Measurements from ENCODE around the gene CNFN. TPM values are rescaled to one million over a fixed set of nuclear protein-coding genes. Genes with fewer than 3 reads are reported as not detected.

CNFN gene
- total RNA-seq, 4 donors from 2014 or later = 2.7 TPM; not detected in 3

DNA sequence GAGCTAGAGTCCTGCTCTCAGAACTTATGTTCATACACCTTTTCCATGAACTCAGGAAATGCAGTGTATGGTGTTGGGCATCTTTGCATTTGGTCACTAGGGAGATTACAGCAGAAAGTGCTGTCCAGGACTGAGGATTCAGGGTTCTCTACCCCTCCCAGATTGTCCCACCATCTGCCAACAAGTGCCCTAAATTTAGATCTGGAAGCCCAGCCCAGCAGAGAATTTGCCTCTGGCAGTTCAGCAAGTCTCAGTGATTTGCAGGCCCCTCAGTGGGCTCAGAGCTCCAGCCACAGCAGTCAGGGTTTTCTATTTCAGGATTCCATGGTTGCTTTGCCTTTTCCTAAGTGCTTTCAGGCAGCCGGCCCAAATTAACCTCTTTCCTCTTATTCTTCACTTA is 23.4 kb downstream of the CNFN start:
- intact Hi-C loops (cut with DNase I; ENCODE audit: low total_unique reads) (no loop called here), in situ Hi-C loops (cut with MboI; ENCODE audit: low pct_ligation_motif_present in 1 of 4, low pct_unique_long_range_greater_than_20kb in 1 of 4, low sequenced_read_pairs in 3 of 4) (no loop called here)
- Histone ChIP-seq H3K36me3 (peaks cover 0 to 8% (median 0%) of the 10 kb centered on the region in 4 donors), H3K9me3 (no peaks in the 10 kb centered on the region), H3K27me3 (no peaks in the 10 kb centered on the region), H3K27ac (peak overlapping the region in 1 of 4 donors; percentile 5), H3K4me1 (no peaks in the 10 kb centered on the region), H3K4me3 (no peak overlapping the region)
- 80% methylated on average over 1 of the region's 1 CpG; no CpG with 5 or more reads in 1 of the 2 donors for WGBS, 2 donors (ENCODE audit: low coverage in 1 of 2)
- TF ChIP-seq POLR2A (IDR thresholded peaks at IDR 0.05) (no peak), POLR2AphosphoS5 (IDR thresholded peaks at IDR 0.05) (no peak), EP300 (IDR thresholded peaks at IDR 0.05; ENCODE audit: low read depth) (no peak)
- TF ChIP-seq, protein P1, sequence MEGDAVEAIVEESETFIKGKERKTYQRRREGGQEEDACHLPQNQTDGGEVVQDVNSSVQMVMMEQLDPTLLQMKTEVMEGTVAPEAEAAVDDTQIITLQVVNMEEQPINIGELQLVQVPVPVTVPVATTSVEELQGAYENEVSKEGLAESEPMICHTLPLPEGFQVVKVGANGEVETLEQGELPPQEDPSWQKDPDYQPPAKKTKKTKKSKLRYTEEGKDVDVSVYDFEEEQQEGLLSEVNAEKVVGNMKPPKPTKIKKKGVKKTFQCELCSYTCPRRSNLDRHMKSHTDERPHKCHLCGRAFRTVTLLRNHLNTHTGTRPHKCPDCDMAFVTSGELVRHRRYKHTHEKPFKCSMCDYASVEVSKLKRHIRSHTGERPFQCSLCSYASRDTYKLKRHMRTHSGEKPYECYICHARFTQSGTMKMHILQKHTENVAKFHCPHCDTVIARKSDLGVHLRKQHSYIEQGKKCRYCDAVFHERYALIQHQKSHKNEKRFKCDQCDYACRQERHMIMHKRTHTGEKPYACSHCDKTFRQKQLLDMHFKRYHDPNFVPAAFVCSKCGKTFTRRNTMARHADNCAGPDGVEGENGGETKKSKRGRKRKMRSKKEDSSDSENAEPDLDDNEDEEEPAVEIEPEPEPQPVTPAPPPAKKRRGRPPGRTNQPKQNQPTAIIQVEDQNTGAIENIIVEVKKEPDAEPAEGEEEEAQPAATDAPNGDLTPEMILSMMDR (IDR thresholded peaks at IDR 0.05) = no peak
- DNase-seq = no peak

DNA sequence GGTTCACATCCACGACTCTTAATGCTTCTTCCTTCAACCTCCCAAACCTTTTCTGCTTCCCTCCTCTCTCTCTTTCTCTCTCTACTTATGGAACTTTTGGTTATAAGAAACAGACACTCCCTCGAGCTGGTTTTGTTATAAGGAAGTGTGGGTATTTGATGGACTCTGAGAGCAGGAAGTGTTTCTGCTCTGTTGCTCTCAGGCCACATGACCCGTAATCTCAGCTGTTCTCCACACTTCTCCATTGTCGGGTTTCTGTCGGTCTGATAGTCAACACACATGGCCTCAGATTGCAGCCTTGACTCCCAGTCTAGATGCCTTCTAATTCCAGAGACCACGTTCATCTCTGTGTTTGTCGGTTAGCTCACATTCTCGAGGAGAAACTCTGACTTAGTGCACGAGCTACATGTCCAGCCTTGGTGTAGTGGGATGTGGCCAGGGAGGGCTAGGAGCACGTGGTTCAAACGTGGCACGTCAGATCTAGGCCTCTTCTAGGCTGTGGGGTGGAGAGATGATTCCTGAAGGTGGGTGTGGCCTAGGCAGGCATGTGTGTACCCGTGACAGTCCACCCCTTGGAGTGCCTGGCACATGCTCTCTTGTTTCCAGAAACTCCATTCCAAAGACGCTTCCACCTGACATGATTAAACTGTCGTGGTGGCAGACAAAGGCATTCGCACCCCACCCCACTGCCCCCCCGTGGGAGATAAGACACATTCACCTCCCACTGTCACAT is 26.3 kb downstream of the CNFN start:
- TF ChIP-seq POLR2A (IDR thresholded peaks at IDR 0.05) (no peak), POLR2AphosphoS5 (IDR thresholded peaks at IDR 0.05) (no peak), EP300 (IDR thresholded peaks at IDR 0.05; ENCODE audit: low read depth) (no peak)
- TF ChIP-seq, protein P1 (IDR thresholded peaks at IDR 0.05) = no peak
- Histone ChIP-seq H3K36me3 (peaks cover 0 to 8% (median 0%) of the 10 kb centered on the region in 4 donors), H3K4me3 (no peak overlapping the region), H3K9me3 (no peaks in the 10 kb centered on the region), H3K27ac (no peak overlapping the region), H3K4me1 (no peaks in the 10 kb centered on the region), H3K27me3 (no peaks in the 10 kb centered on the region)
- in situ Hi-C loops (cut with MboI; ENCODE audit: low pct_ligation_motif_present in 1 of 4, low pct_unique_long_range_greater_than_20kb in 1 of 4, low sequenced_read_pairs in 3 of 4) (no loop called here), intact Hi-C loops (cut with DNase I; ENCODE audit: low total_unique reads) (no loop called here)
- no peak for DNase-seq
- WGBS, 2 donors (ENCODE audit: low coverage in 1 of 2) = 85 to 87% methylated on average over 3 to 17 of the region's 17 CpGs

DNA sequence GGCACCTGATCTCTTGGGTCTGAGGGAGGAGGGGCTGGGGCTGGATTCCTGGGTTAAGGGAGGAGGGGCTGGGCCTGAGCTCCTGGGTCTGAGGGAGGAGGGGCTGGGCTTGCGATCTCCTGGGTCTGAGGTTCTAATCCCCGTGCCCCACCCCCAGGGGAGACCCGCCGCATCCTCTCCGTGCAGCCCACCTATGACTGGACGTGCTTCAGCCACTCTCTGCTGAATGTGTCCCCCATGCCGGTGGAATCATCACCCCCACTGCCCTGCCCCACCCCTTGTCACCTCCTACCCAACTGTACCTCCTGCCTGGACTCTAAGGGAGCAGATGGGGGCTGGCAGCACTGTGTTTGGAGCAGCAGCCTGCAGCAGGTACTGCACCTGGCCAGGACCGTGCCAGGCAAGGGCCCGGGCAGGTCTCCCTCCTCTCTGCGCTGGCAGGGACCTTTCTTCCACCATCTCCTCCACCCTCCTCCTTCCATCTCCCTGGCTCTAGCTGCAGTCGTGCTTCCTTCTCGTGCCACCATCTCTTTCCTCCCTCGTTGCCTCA is 27.1 kb downstream of the CNFN start:
- intact Hi-C loops (cut with DNase I; ENCODE audit: low total_unique reads) = no loop called here
- TF ChIP-seq, protein P1 (IDR thresholded peaks at IDR 0.05) = no peak
- Histone ChIP-seq H3K9me3 (no peaks in the 10 kb centered on the region), H3K4me3 (no peak overlapping the region), H3K36me3 (peaks cover 0 to 8% (median 0%) of the 10 kb centered on the region in 4 donors), H3K27me3 (no peaks in the 10 kb centered on the region), H3K4me1 (no peaks in the 10 kb centered on the region), H3K27ac (no peak overlapping the region)
- in situ Hi-C loops (cut with MboI; ENCODE audit: low pct_ligation_motif_present in 1 of 4, low pct_unique_long_range_greater_than_20kb in 1 of 4, low sequenced_read_pairs in 3 of 4) = no loop called here
- WGBS, 2 donors (ENCODE audit: low coverage in 1 of 2) = 94% methylated on average over 5 to 13 of the region's 13 CpGs
- DNase-seq = no peak

DNA sequence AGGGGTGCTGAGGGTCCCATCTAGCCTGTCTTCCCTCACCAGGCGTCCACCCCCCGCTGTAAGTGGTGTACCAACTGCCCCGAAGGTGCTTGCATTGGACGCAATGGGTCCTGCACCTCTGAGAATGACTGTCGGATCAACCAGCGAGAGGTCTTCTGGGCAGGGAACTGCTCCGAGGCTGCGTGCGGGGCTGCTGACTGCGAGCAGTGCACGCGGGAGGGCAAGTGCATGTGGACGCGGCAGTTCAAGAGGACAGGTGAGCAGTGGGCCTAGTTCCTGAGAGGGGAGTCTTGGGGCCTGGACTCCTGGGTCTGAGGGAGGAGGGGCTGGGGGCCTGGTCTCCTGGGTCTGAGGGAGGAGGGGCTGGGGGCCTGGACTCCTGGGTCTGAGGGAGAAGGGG is 27.8 kb downstream of the CNFN start:
- no peaks in the 10 kb centered on the region for H3K4me1 ChIP-seq
- no peak for DNase-seq
- H3K4me3 ChIP-seq = no peak overlapping the region
- intact Hi-C loops (cut with DNase I; ENCODE audit: low total_unique reads) = no loop called here
- TF ChIP-seq EP300 (IDR thresholded peaks at IDR 0.05; ENCODE audit: low read depth) (no peak), POLR2AphosphoS5 (IDR thresholded peaks at IDR 0.05) (no peak), POLR2A (IDR thresholded peaks at IDR 0.05) (no peak)
- TF ChIP-seq, protein P1 (IDR thresholded peaks at IDR 0.05) = no peak
- H3K27ac ChIP-seq = no peak overlapping the region
- 95% methylated on average over 13 of the region's 14 CpGs; no CpG with 5 or more reads in 1 of the 2 donors for WGBS, 2 donors (ENCODE audit: low coverage in 1 of 2)
- no peaks in the 10 kb centered on the region for H3K27me3 ChIP-seq
- H3K9me3 ChIP-seq = no peaks in the 10 kb centered on the region
- peaks cover 0 to 8% (median 0%) of the 10 kb centered on the region in 4 donors for H3K36me3 ChIP-seq
- in situ Hi-C loops (cut with MboI; ENCODE audit: low pct_ligation_motif_present in 1 of 4, low pct_unique_long_range_greater_than_20kb in 1 of 4, low sequenced_read_pairs in 3 of 4) = no loop called here

Measured in transverse colon (tissue), 4 donors.